Activated CD8-positive, alpha-beta T cell treated with anti-CD3 and anti-CD28 coated beads for 36 hours (primary cell): ENCODE data around the gene RNPEP. TPM values are rescaled to one million over a fixed set of nuclear protein-coding genes. Genes with fewer than 3 reads are reported as not detected.

Source experiments
- ATAC-seq: fragments of 200-7000 bp; cut with Tn5 transposase; one replicate; pipeline ENCODE4 v1.10.0; 2021; ENCODE audit warnings: mild to moderate bottlenecking, moderate library complexity
- CTCF ChIA-PET: fragments of 350-600 bp; sonication (Branson Sonifier 250); formaldehyde crosslinking; loops from one replicate; lab custom pipeline; 2021; ENCODE audit warnings: antibody characterized with exemption; lab: Charles Lee
- POLR2A ChIA-PET: fragments of 350-600 bp; sonication (Branson Sonifier 250); formaldehyde crosslinking; loops from one replicate; lab custom pipeline; 2021; ENCODE audit warnings: antibody characterized with exemption; lab: Charles Lee
- DNase-seq: peaks from one replicate; pipeline ENCODE4 v3.0.0-alpha.2; 2020
- H3K27ac Mint-ChIP-seq: one replicate; pipeline ENCODE4 v1.8.0; 2021; ENCODE audit warnings: mild to moderate bottlenecking, mixed read lengths
- H3K27me3 Mint-ChIP-seq: one replicate; pipeline ENCODE4 v1.8.0; 2021; ENCODE audit warnings: mixed read lengths
- H3K36me3 Mint-ChIP-seq: one replicate; pipeline ENCODE4 v1.8.0; 2021; ENCODE audit warnings: low read depth, mixed read lengths
- H3K4me1 Mint-ChIP-seq: one replicate; pipeline ENCODE4 v1.8.0; 2021; ENCODE audit warnings: low read depth, mixed read lengths
- H3K4me3 Mint-ChIP-seq: one replicate; pipeline ENCODE4 v1.8.0; 2021; ENCODE audit warnings: mild to moderate bottlenecking, moderate library complexity, mixed read lengths
- H3K9me3 Mint-ChIP-seq: one replicate; pipeline ENCODE4 v1.8.0; 2021; ENCODE audit warnings: mixed read lengths
- CTCF ChIP-seq: fragments of 200-600 bp; IDR thresholded peaks from one replicate; pipeline ENCODE4 v1.8.0; 2022; ENCODE audit warnings: antibody characterized with exemption, mild to moderate bottlenecking
- intact Hi-C: fragments of 100-400 bp; cut with micrococcal nuclease; formaldehyde crosslinking; loops from one replicate; pipeline ENCODE4 v1.10.0; 2022
- total RNA-seq, 2 experiments: library from RNA; stranded (reverse); gene quantifications; one replicate each; pipeline ENCODE4 v1.2.3, GENCODE V29; 2021

RNPEP gene
- total RNA-seq, 2 experiments from 2014 or later, result 37.8 to 39.5 TPM

DNA sequence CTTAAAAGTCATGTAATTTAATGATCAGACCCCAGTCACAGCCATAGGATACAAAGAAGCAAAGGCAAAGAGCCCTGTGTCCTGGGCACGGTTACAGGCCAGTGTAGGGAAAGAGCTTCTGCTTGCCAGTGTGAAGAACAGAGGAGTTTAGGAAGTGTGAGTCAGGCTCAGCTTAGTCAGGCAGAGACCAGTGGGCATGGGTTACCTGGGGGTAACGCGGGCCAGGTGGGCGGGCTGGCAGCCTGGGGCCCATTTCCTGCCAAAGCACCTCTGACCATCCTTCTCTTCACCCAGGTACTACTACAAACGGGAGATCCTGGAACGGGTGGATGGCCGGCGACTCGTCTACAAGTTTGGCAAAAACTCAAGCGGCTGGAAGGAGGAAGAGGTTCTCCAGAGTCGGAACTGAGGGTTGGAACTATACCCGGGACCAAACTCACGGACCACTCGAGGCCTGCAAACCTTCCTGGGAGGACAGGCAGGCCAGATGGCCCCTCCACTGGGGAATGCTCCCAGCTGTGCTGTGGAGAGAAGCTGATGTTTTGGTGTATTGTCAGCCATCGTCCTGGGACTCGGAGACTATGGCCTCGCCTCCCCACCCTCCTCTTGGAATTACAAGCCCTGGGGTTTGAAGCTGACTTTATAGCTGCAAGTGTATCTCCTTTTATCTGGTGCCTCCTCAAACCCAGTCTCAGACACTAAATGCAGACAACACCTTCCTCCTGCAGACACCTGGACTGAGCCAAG lies 32.6 kb downstream of the RNPEP start:
- DNase-seq, result no peak
- CTCF ChIA-PET, result interaction anchor here (1.5 to 2.3 kb wide), 3 partner anchors 15 to 120 kb away, joined by 3 to 13 read pairs (median 5); no protein-coding TSS in a partner anchor
- Mint-ChIP-seq H3K9me3 (no peaks in the 10 kb centered on the region), H3K27ac (no peak overlapping the region), H3K4me1 (no peaks in the 10 kb centered on the region), H3K27me3 (peaks cover 4% of the 10 kb centered on the region), H3K4me3 (no peak overlapping the region), H3K36me3 (no peaks in the 10 kb centered on the region)
- ATAC-seq, result no peak
- POLR2A ChIA-PET, result no interaction called here
- intact Hi-C loops, result no loop called here
- no peak for TF ChIP-seq CTCF

- DNase-seq, result no peak
- no peaks in the 10 kb centered on the region for H3K36me3 Mint-ChIP-seq
- no peak for TF ChIP-seq CTCF
- peaks cover 4% of the 10 kb centered on the region for H3K27me3 Mint-ChIP-seq
- intact Hi-C loops, result no loop called here
- POLR2A ChIA-PET, result no interaction called here
- H3K27ac Mint-ChIP-seq, result no peak overlapping the region
- H3K4me1 Mint-ChIP-seq, result no peaks in the 10 kb centered on the region
- H3K4me3 Mint-ChIP-seq, result no peak overlapping the region
- ATAC-seq, result no peak
- no peaks in the 10 kb centered on the region for H3K9me3 Mint-ChIP-seq
- CTCF ChIA-PET, result interaction anchor here (1.5 to 2.3 kb wide), 3 partner anchors 16 to 120 kb away, joined by 3 to 13 read pairs (median 5); no protein-coding TSS in a partner anchor
These were observed 33.2 kb downstream of the RNPEP start for GRCh38 chr1:202015662-202015937.

GRCh38 chr1:202016022-202016810 lies 33.8 kb downstream of the RNPEP start:
- Mint-ChIP-seq H3K9me3 (no peaks in the 10 kb centered on the region), H3K36me3 (no peaks in the 10 kb centered on the region), H3K4me3 (no peak overlapping the region), H3K27me3 (peaks cover 4% of the 10 kb centered on the region), H3K27ac (no peak overlapping the region), H3K4me1 (no peaks in the 10 kb centered on the region)
- ChIA-PET CTCF (interaction anchor here (1.3 to 2.3 kb wide), 4 partner anchors 15 to 120 kb away, joined by 3 to 13 read pairs (median 4); no protein-coding TSS in a partner anchor), POLR2A (interaction anchor here (1.1 kb wide), 1 partner anchor 40 kb away, joined by 3 read pairs; no protein-coding TSS in a partner anchor)
- DNase-seq (no peak), ATAC-seq (no peak)
- intact Hi-C loops, result no loop called here
- TF ChIP-seq CTCF, result no peak

DNA sequence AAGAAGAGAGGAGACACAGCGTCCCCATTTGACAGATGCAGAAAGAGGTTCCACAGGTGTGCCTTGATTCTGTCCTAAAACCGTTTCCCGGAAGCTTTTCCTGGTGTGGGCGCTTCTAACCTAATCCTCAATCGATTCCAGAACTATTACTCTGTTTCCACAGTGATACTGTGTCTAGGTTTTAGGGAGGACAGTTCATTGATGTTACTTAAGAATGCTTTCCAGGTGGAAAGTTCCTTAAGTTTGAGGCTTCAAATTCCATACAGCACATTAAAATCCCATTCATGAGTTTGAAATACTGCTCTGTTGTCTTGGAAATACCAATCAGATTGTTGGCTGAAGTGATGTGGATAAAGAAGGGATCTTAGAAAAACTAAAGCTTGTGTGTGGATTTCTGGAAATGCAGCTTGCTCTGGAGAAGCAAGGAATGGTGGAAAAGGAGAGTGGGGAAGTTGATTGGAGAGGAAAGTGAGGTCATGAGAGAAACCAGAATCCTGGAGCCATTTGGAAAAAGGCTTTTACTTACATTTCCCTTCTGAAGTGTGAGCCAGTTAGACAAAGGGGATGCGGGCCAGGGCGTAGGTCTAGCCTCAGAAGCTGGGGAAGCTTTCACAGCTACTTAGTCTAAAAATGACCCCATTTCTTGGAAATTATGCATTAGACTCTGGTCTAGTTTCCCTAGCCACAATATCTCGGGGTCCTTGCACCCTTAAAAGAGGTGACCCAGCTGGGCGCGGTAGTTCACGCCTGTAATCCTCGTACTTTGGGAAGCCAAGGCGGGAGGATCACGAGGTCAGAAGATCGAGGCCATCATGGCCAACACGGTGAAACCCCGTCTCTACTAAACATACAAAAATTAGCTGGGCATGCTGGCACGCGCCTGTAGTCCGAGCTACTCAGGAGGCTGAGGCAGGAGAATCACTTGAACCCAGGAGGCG lies 34.6 kb downstream of the RNPEP start:
- no peak for TF ChIP-seq CTCF
- no peak overlapping the region for H3K4me3 Mint-ChIP-seq
- ChIA-PET CTCF (interaction anchor here (0.8 to 2.3 kb wide), 5 partner anchors 8 to 121 kb away, joined by 3 to 13 read pairs (median 3); no protein-coding TSS in a partner anchor), POLR2A (interaction anchor here (0.8 to 1.1 kb wide), 2 partner anchors 13 to 39 kb away, joined by 3 read pairs; no protein-coding TSS in a partner anchor)
- no peaks in the 10 kb centered on the region for H3K9me3 Mint-ChIP-seq
- H3K4me1 Mint-ChIP-seq, result no peaks in the 10 kb centered on the region
- no peak overlapping the region for H3K27ac Mint-ChIP-seq
- no peaks in the 10 kb centered on the region for H3K36me3 Mint-ChIP-seq
- no peak for ATAC-seq
- intact Hi-C loops, result no loop called here
- DNase-seq, result no peak
- peaks cover 6% of the 10 kb centered on the region for H3K27me3 Mint-ChIP-seq
